ENCODE data around the gene ABCG1.

DNA sequence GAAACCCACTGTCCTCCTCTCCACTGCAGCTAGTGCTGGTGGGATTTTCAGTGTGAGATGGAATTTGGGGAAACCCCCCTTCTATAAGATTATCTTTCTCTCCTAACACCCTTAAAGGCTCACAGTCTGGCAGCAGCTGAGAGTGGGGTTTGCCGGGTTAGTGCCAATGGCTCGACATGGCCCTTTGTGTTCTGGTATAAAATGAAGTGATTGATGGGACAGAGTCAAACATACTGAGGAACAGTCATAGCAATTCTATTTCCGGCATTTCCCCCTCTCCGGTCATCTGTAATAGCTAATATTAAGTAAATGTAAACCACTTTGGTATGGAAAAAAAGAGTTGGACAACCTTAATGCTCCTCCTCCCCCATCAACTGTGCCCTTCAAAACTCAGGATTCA is 58.7 kb downstream of the ABCG1 start:
- no peak for TF ChIP-seq POLR2A (IDR thresholded peaks at IDR 0.05; ENCODE audit: low read depth)
- TF ChIP-seq, protein P1, sequence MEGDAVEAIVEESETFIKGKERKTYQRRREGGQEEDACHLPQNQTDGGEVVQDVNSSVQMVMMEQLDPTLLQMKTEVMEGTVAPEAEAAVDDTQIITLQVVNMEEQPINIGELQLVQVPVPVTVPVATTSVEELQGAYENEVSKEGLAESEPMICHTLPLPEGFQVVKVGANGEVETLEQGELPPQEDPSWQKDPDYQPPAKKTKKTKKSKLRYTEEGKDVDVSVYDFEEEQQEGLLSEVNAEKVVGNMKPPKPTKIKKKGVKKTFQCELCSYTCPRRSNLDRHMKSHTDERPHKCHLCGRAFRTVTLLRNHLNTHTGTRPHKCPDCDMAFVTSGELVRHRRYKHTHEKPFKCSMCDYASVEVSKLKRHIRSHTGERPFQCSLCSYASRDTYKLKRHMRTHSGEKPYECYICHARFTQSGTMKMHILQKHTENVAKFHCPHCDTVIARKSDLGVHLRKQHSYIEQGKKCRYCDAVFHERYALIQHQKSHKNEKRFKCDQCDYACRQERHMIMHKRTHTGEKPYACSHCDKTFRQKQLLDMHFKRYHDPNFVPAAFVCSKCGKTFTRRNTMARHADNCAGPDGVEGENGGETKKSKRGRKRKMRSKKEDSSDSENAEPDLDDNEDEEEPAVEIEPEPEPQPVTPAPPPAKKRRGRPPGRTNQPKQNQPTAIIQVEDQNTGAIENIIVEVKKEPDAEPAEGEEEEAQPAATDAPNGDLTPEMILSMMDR (IDR thresholded peaks at IDR 0.05): no peak

Data from esophagus muscularis mucosa (tissue), 3 donors.